ENCODE results near the gene IGFN1. TPM values are rescaled to one million over a fixed set of nuclear protein-coding genes. Genes with fewer than 3 reads are reported as not detected.
"Not testable (repeated sequence)": the region's sequence is repeated elsewhere in the genome, so short reads cannot be mapped to it uniquely, and the experiment has no call there.

IGFN1 gene
- total RNA-seq, 1 donor from 2014 or later, result not detected

- intact Hi-C loops (cut with DNase I), result no loop called here
- ATAC-seq (ENCODE audit: poor library complexity), result no peak
- DNase-seq, result no peak
These were observed 33.8 kb upstream of the IGFN1 start for GRCh38 chr1:201156819-201157218.

GRCh38 chr1:201157949-201158348 is 32.7 kb upstream of the IGFN1 start:
- intact Hi-C loops (cut with DNase I), result no loop called here
- ATAC-seq (ENCODE audit: poor library complexity) (no peak), DNase-seq (no peak)

GRCh38 chr1:201163036-201163435 is 27.6 kb upstream of the IGFN1 start:
- DNase-seq; intact Hi-C loops (cut with DNase I); ATAC-seq (ENCODE audit: poor library complexity): not testable (repeated sequence)

DNA sequence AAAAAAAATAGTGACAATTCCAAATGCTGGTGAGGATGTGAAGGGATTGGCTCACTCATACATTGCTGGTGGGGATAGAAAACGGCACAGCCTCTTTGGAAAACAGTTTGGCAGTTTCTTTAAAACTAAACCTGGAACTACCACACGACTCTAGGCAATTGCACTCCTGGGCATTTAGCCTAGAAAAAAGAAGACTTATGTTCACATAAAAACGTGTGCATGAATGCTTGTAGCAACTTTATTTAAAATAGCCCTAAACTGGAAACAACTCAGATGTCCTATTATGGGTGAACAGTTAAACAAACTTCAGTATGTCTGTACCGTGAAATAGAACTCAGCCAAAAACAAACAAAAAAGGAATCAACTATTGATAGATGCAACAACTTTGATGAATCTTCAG is 26.9 kb upstream of the IGFN1 start:
- DNase-seq (no peak), ATAC-seq (ENCODE audit: poor library complexity) (no peak)
- intact Hi-C loops (cut with DNase I), result no loop called here

DNA sequence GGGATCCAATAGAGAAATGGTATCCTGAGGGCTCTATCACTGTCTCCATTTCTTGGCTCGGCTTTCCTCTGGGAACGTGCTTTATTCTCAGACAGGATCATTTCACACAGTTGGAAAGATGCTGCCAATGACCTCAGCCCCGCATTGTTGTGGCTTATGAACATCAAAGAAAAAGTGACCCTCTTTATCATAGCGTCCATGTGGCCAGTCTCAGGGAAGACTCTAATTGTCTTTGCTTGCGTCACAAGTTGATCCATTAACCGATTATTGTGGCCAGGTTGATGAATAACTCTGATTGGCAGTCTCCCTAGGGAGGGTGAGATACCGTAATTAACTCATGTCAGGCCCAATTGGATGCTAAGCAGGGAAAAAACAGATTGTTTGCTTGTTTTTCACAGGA is 26.0 kb upstream of the IGFN1 start:
- ATAC-seq (ENCODE audit: poor library complexity) (no peak), DNase-seq (no peak)
- intact Hi-C loops (cut with DNase I), result no loop called here

GRCh38 chr1:201167041-201167991 is 23.3 kb upstream of the IGFN1 start:
- intact Hi-C loops (cut with DNase I), result no loop called here
- DNase-seq, result no peak
- no peak for ATAC-seq (ENCODE audit: poor library complexity)

GRCh38 chr1:201169203-201169602 is 21.4 kb upstream of the IGFN1 start:
- DNase-seq (no peak), ATAC-seq (ENCODE audit: poor library complexity) (no peak)
- intact Hi-C loops (cut with DNase I), result no loop called here

DNA sequence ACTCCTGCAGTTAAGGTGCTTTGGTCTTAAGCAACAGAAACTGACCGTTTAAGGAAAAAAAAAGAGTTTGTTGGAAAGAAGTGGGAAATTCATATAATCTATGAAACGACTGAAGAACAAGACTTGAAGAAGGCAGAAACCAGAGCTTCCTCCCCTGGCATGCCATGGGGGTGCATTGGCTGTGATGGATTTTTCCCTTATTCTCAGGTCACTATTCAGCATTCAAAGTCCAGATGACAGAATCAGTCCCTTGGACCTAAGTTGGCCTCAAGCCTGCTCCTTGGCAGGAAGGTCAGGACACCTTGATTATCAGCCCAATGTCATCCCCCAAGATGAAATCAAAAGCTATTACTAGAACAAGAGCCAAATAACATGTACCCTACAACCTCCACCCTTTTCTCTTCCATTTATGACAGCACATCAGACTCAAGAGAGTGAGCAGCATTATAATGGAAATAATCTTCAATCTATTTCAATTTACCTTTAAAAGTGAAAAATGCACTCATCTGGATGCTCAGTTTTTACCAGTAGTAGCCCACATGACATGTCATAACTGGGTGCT is 20.6 kb upstream of the IGFN1 start:
- ATAC-seq (ENCODE audit: poor library complexity), result no peak
- intact Hi-C loops (cut with DNase I), result no loop called here

GRCh38 chr1:201170533-201171062 is 20.0 kb upstream of the IGFN1 start:
- ATAC-seq (ENCODE audit: poor library complexity), result peak; percentile 98

More for the DNA sequence above, 20.6 kb upstream of the IGFN1 start:
- DNase-seq, result no peak

DNA sequence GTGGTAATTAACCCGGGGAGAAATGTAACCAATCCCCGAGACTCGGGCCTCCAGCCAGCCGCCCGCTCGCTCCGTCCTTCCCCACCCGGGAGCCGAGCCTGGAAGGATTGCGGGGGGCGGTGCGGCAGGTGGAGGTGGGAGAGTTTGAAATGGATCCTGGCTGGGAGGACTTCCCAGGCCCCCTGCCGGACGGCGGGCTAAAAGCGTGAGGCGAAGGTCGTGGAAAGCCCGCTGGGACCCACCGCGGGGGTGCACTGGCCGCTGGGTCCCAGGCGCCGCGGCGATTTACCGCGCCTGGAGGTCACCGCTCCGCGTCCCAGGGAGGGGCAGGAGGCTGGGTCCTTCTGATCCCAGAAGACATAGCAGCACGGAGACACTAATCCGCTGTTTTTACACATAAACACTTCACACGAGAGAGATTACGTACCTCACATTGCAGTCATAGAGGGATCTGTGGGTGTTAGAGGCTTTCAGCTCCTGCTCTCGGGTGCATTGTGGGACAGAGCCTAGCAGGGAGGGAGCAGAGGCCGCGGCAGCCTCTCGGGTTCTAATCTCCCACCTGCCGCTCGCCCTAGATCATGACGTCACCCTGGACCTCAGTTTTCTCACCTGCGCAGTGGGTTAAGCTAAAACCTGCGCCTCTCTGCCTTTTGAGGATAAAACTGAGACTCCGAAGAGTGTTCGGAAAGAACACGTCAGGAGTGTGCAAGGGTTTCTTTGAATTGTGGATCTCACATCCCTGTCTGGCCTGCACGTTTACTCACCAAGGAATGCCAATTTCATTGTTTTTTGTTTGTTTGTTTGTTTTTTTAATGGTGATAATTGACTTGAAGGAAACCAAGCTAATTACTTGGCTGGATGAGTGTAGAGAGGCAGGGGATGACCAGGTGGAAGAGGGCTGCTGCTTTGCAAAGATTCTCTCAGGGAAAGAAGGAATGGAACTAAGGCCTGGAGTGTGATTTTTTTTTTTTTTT is 19.3 kb upstream of the IGFN1 start:
- ATAC-seq (ENCODE audit: poor library complexity), result peak; percentile 58
- peak; percentile 69 for DNase-seq
- intact Hi-C loops (cut with DNase I), result no loop called here

More at GRCh38 chr1:201170533-201171062, 20.0 kb upstream of the IGFN1 start:
- intact Hi-C loops (cut with DNase I), result no loop called here
- DNase-seq, result peak; percentile 96

DNA sequence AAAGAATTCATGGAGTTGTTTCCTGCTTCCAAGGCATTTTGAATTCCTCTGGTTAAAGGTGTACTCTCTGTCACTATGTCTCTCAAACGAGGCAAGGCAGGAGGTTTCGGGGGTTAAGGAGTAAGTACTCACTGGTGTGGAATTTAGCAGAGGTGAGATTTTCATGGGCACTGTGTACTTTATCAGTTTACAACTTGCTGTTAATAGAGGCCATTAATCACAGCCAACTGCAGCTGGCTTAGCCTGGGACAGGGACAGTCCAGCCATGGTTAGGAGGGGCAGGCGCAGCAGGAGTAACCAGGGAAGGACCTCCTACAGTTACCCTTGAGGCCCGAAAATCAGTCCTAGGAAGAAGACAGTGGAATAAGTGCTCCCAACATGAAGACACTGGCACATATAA is 18.3 kb upstream of the IGFN1 start:
- DNase-seq, result no peak
- intact Hi-C loops (cut with DNase I), result no loop called here
- ATAC-seq (ENCODE audit: poor library complexity), result no peak

DNA sequence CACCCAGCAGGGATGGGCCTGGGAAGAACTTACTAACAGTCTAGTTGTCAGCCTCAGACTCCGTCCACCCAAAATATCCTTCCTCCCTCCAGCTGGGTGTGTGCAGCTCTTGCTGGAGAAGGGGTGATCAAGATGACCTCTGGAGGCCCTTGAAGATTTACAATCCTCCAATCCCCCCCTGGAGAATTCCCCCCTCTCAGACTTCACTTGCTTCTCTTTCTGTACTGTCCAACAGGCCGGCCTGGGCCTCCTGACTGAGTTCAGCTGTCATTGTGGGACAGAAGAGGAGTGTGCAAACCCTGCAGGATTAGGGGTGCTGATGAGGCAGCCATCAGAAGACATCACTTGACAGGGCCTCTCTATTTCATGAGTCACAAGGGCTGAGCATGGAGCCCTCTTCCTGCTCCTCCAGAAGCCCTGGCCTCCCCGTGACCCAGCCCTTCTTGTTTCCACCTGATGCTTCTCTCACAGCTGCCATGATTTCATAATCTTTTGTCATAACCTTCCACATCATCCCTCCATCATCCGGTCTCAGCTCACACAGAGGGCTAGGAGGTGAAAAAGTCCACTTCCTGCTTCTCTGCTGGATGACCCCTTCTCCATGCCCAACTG is 17.5 kb upstream of the IGFN1 start:
- DNase-seq, result no peak
- ATAC-seq (ENCODE audit: poor library complexity), result no peak
- intact Hi-C loops (cut with DNase I), result no loop called here

DNA sequence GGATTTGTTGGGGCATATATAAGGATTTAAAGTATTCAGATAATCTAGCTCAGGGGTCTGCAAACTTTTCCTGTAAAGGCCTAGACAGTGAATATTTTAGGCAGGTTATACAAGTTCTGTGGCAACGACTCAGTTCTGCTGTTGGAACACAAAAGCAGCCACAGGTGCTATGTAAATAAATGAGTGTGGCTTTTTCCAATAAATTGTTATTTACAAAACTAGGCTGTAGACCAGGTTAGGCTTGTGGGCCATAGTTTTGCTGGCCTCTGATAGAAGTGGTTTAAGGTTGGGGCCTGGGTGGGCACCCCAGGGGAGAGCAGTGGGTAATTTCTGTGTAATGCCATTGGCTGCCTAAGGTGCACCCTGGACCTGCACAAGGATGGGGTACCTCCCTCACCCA is 16.9 kb upstream of the IGFN1 start:
- ATAC-seq (ENCODE audit: poor library complexity) (no peak), DNase-seq (no peak)
- intact Hi-C loops (cut with DNase I), result no loop called here

DNA sequence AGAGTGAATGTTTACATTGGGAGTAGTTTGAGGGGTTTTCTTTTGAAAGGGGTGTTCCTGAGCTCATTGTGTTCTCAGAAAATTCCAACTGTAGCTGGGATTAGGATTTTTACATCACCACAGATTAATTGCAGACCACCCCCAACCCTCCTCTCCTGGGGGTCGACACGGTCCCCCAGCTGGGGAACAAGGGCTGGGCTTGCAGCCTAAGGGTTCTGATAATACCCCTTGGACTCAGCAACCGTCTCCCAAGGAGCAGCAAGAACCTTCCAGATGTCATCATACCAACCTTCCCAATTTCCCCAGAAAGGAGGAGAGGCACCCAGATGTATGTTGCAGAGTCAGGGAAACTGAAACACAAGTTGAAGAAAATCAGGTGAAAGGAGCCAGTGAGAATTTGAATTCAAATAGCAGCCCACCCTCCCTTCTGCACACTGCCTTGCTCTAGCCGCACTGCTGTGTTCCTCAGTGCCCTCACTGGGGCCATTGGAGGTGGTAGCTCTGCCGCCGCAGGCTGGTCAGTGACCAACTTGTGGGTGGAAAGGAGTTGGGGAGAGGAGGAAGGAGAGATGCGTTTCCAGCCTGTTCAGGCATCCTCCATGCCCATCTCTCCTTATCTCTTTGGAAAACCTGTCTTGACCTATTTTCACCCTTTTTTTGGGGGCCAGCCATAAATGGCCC is 14.7 kb upstream of the IGFN1 start:
- intact Hi-C loops (cut with DNase I), result no loop called here
- no peak for ATAC-seq (ENCODE audit: poor library complexity)
- DNase-seq, result no peak

DNA sequence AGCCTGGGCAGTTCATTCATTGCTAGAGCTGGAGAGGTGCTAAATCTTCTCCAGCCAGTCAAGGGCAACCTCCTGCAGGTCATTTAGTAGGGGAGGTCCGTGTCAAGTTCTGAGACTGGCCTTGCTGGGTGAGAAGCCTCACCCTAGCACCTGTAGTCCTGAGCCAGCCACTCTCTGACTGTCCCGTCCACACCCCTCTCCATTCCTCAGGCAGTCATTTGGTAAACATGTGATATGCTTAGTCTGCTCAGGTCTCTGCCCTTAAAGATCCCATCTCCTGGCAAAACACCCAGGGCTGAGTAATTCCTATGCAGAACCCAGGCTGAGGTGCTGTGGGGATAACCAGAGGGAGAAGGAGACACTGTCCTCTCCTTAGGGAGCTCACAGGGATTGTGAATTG is 13.7 kb upstream of the IGFN1 start:
- intact Hi-C loops (cut with DNase I), result no loop called here
- ATAC-seq (ENCODE audit: poor library complexity) (no peak), DNase-seq (no peak)

GRCh38 chr1:201178718-201179117 is 11.9 kb upstream of the IGFN1 start:
- intact Hi-C loops (cut with DNase I), result no loop called here
- ATAC-seq (ENCODE audit: poor library complexity), result no peak
- DNase-seq, result no peak

- ATAC-seq (ENCODE audit: poor library complexity) (no peak), DNase-seq (no peak)
- intact Hi-C loops (cut with DNase I), result no loop called here
These were observed 10.5 kb upstream of the IGFN1 start for GRCh38 chr1:201180141-201180540.

GRCh38 chr1:201180901-201181300 is 9.7 kb upstream of the IGFN1 start:
- intact Hi-C loops (cut with DNase I), result no loop called here
- ATAC-seq (ENCODE audit: poor library complexity) (no peak), DNase-seq (no peak)

All from Right ventricle myocardium superior (tissue), 1 donor.